Parathyroid adenoma (tissue), 2 donors: Measurements from ENCODE around the gene DIPK1A.

Experiments
- H2AFZ ChIP-seq: fragments of 300-600 bp; sonication (generic); one replicate; pipeline ENCODE4 v1.7.0; 2017; ENCODE audit warnings: antibody characterized with exemption, mild to moderate bottlenecking
- H3K27ac ChIP-seq: fragments of 300-600 bp; sonication (generic); one replicate; pipeline ENCODE4 v1.7.0; 2017
- H3K27me3 ChIP-seq: fragments of 300-600 bp; sonication (generic); one replicate; pipeline ENCODE4 v1.7.0; 2017; ENCODE audit warnings: low read length; ENCODE audit not compliant: control insufficient read depth, insufficient read depth
- H3K36me3 ChIP-seq: fragments of 300-600 bp; sonication (generic); one replicate; pipeline ENCODE4 v1.7.0; 2017; ENCODE audit warnings: low read length; ENCODE audit not compliant: control insufficient read depth, insufficient read depth
- H3K4me1 ChIP-seq: fragments of 300-600 bp; sonication (generic); one replicate; pipeline ENCODE4 v1.7.0; 2017; ENCODE audit warnings: control low read depth
- H3K4me2 ChIP-seq: fragments of 300-600 bp; sonication (generic); one replicate; pipeline ENCODE4 v1.7.0; 2017; ENCODE audit warnings: low read length
- H3K4me3 ChIP-seq: fragments of 300-600 bp; sonication (generic); one replicate; pipeline ENCODE4 v1.7.0; 2017; ENCODE audit warnings: low read depth, low read length
- H3K79me2 ChIP-seq: fragments of 300-600 bp; sonication (generic); one replicate; pipeline ENCODE4 v1.7.0; 2017; ENCODE audit warnings: control low read depth
- H3K9ac ChIP-seq: fragments of 300-600 bp; sonication (generic); one replicate; pipeline ENCODE4 v1.7.0; 2017; ENCODE audit warnings: mild to moderate bottlenecking
- H3K9me3 ChIP-seq: fragments of 300-600 bp; sonication (generic); one replicate; pipeline ENCODE4 v1.7.0; 2017; ENCODE audit warnings: low read length; ENCODE audit not compliant: control insufficient read depth
- CTCF ChIP-seq: fragments of 300-600 bp; sonication (generic); IDR thresholded peaks from one replicate; pipeline ENCODE4 v1.7.0; 2017; ENCODE audit warnings: antibody characterized with exemption, mild to moderate bottlenecking
- donor health status: primary hyperparathyroidism.

The DIPK1A gene

DNA sequence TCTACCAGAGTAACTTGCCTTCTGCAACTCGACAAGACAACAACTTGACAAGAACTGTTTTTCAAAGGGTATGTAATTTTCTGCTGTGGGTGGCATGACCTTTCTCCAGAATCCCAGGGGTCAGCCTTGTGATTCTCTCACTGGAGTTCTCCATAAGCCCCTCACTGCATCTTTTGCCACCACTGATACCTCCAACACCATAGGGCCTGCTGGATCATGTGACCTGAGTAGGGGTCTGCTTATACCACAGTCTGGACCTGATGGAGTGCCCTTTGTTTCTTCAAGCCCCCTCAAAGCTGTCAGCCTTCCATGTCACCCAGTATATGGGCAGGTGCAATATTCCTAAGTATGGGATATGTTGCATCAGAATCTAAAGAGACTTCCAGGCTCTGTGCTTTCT, 31.6 kb upstream of the DIPK1A start:
- Histone ChIP-seq H3K4me3 (no peak overlapping the region), H3K9me3 (no peaks in the 10 kb centered on the region), H3K27ac (no peak overlapping the region), H3K79me2 (no peaks in the 10 kb centered on the region), H3K36me3 (no peaks in the 10 kb centered on the region), H3K9ac (no peak overlapping the region), H3K4me2 (no peak overlapping the region), H3K27me3 (no peaks in the 10 kb centered on the region), H2AFZ (no peak overlapping the region), H3K4me1 (peaks cover 4% of the 10 kb centered on the region)
- TF ChIP-seq CTCF, result no peak

DNA sequence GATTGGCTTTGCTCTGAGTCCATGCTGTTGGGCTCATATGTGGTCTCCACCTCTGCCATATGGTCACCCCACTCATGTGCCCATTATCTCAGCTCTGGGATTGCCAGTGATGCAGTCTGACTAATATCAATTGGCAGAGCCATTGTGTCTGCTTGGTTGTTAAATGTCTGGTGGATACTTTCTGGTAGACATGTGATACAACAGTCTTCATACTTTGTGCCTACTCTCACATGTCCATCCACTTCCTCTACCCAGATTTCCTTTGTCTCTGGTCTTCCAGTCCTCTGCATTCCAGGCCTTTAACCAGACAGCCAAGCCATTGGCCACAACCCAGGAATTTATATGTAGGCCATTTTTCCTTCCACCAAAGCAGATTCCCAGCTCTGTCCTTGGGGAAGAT, 30.8 kb upstream of the DIPK1A start:
- no peaks in the 10 kb centered on the region for H3K27me3 ChIP-seq
- no peaks in the 10 kb centered on the region for H3K79me2 ChIP-seq

GRCh38 chr1:92990828-92991227, 29.6 kb upstream of the DIPK1A start:
- no peaks in the 10 kb centered on the region for H3K79me2 ChIP-seq
- peaks cover 4% of the 10 kb centered on the region for H3K4me1 ChIP-seq
- no peak overlapping the region for H3K9ac ChIP-seq
- no peaks in the 10 kb centered on the region for H3K36me3 ChIP-seq
- H3K27me3 ChIP-seq, result no peaks in the 10 kb centered on the region
- no peak overlapping the region for H3K4me3 ChIP-seq
- H2AFZ ChIP-seq, result no peak overlapping the region
- H3K27ac ChIP-seq, result no peak overlapping the region
- TF ChIP-seq CTCF, result no peak
- no peaks in the 10 kb centered on the region for H3K9me3 ChIP-seq
- no peak overlapping the region for H3K4me2 ChIP-seq

More for the DNA sequence above, 30.8 kb upstream of the DIPK1A start:
- Histone ChIP-seq H3K36me3 (no peaks in the 10 kb centered on the region), H3K9ac (no peak overlapping the region), H2AFZ (no peak overlapping the region), H3K27ac (no peak overlapping the region), H3K4me1 (peaks cover 4% of the 10 kb centered on the region), H3K9me3 (no peaks in the 10 kb centered on the region), H3K4me2 (no peak overlapping the region), H3K4me3 (no peak overlapping the region)
- TF ChIP-seq CTCF, result no peak

- Histone ChIP-seq H3K4me2 (no peak overlapping the region), H3K4me1 (peaks cover 4% of the 10 kb centered on the region), H3K79me2 (no peaks in the 10 kb centered on the region), H2AFZ (no peak overlapping the region), H3K27me3 (no peaks in the 10 kb centered on the region), H3K27ac (no peak overlapping the region), H3K9ac (no peak overlapping the region), H3K36me3 (no peaks in the 10 kb centered on the region), H3K4me3 (no peak overlapping the region), H3K9me3 (no peaks in the 10 kb centered on the region)
- TF ChIP-seq CTCF, result no peak
Measured at GRCh38 chr1:92989936-92990583, 28.8 kb upstream of the DIPK1A start.

DNA sequence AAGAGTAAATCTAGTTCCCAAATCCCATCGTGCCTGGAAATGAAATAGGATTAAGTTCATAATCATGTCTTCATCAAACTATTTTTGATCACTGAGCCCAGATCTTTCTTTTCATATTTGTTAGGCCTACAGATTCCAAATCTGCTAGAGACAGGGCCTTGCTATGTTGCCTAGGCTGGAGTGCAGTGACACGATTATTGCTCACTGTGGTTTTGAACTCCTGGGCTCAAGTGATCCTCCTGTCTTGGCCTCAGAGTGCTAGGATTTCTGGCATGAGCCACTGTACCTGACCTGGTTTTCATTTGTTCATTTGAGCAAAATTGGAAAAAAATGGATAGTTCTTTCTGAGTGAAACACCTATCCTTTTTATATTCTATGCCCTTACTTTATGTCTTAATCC, 28.0 kb upstream of the DIPK1A start:
- Histone ChIP-seq H3K27ac (no peak overlapping the region), H3K9me3 (no peaks in the 10 kb centered on the region), H2AFZ (no peak overlapping the region), H3K4me1 (peaks cover 4% of the 10 kb centered on the region), H3K36me3 (no peaks in the 10 kb centered on the region), H3K9ac (no peak overlapping the region), H3K79me2 (no peaks in the 10 kb centered on the region), H3K27me3 (no peaks in the 10 kb centered on the region), H3K4me2 (no peak overlapping the region), H3K4me3 (no peak overlapping the region)
- no peak for TF ChIP-seq CTCF
